GM21381 (cell line): ENCODE measurements around the gene ATG2B.
A peak's percentile ranks its signal among the peaks of the same experiment; 100 is the strongest.

Source experiments
- ATAC-seq: cut with Tn5 transposase; IDR thresholded peaks from one replicate; pipeline ENCODE4 v1.9.1; 2021; ENCODE audit warnings: mild to moderate bottlenecking, moderate library complexity; ENCODE audit not compliant: unreplicated experiment

ATG2B gene, protein sequence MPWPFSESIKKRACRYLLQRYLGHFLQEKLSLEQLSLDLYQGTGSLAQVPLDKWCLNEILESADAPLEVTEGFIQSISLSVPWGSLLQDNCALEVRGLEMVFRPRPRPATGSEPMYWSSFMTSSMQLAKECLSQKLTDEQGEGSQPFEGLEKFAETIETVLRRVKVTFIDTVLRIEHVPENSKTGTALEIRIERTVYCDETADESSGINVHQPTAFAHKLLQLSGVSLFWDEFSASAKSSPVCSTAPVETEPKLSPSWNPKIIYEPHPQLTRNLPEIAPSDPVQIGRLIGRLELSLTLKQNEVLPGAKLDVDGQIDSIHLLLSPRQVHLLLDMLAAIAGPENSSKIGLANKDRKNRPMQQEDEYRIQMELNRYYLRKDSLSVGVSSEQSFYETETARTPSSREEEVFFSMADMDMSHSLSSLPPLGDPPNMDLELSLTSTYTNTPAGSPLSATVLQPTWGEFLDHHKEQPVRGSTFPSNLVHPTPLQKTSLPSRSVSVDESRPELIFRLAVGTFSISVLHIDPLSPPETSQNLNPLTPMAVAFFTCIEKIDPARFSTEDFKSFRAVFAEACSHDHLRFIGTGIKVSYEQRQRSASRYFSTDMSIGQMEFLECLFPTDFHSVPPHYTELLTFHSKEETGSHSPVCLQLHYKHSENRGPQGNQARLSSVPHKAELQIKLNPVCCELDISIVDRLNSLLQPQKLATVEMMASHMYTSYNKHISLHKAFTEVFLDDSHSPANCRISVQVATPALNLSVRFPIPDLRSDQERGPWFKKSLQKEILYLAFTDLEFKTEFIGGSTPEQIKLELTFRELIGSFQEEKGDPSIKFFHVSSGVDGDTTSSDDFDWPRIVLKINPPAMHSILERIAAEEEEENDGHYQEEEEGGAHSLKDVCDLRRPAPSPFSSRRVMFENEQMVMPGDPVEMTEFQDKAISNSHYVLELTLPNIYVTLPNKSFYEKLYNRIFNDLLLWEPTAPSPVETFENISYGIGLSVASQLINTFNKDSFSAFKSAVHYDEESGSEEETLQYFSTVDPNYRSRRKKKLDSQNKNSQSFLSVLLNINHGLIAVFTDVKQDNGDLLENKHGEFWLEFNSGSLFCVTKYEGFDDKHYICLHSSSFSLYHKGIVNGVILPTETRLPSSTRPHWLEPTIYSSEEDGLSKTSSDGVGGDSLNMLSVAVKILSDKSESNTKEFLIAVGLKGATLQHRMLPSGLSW (N-terminal part only)

DNA sequence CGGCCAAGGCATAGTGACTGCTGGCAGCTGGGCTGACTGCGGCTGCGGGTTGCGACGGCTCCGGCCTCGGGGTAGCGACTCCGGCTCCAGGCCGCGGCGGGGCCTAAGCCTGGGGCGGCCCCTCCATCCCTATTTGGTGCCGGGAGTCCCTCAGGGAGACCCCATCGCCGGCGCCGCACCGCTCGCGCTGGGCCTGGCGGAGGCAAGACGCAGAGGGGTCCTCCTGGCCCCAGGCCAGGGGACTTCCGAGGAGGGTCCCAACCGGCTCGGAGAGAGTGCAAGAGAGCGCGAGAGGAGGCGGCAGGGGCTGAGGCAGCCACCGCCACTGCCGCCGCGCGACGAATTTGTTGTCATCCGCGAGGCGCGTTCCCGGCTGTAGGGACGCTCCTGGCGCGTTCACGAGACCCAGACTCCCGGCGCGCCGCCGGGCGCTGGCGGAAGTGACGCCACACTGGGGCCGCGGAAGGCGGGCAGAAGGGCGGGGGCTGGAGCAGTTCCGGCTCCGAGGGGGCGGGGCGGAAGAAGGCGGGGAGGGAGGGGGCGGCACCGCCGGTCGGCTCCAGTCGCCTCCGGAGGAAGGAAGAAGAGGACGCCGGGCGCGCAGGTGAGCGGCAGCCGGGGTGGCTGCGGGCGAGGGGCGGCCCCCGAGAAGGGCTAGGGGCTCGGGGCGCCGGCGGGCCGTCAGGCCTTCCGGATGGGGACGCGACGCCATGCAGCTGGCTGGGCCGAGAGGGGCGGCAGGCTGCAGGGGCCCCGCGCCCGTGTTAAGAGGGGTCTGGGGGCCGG, at the start of gene ATG2B, which contains the start of gene GSKIP:
Gene ATG2B, minus strand, starts transcription at position 377 of the 786 bp plus-strand sequence. Its CDS starts 365 bp downstream, at position 12.
Gene GSKIP, plus strand, starts transcription at position 562 of the 786 bp plus-strand sequence. CDS start 18,722 bp downstream, outside the sequence.
- peak; percentile 68 for ATAC-seq

DNA sequence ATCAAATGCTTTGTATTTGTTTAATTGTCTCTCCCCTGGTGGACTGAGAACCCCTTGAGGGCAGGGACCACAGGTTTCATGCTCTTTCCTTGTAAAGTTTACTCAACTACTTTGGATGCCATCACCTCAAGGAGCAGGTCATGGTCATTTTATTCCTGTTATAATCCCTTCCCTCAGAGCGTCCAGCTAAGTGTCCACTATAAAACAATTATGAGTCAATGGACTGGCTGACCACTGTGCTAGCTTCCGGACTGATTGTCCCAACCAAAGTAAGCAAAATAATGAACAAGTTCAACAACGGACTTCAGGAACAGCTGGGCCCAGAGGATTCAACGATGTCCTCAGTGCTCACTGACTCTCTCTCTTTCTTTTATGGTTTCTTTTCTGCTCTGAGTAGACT, 47.0 kb upstream of the ATG2B start:
- no peak for ATAC-seq

DNA sequence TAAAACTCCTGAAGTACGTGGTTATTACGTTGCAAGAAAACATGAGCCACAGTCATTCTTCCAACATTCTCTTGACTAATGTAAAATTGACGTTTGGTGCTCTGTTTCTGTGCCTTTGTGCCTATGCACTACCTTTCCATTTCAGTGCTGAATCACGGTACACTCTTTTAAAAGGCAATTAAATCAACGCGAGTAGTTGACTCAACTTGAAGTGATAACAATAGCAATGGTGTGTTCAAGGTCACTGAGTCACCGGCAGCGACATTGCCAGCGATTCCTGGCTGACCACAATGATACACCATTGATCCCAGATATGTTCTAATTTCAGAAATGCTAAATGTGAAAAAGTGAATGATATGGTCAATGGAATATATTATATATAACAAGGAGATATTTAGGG, 46.6 kb upstream of the ATG2B start:
- ATAC-seq = no peak

DNA sequence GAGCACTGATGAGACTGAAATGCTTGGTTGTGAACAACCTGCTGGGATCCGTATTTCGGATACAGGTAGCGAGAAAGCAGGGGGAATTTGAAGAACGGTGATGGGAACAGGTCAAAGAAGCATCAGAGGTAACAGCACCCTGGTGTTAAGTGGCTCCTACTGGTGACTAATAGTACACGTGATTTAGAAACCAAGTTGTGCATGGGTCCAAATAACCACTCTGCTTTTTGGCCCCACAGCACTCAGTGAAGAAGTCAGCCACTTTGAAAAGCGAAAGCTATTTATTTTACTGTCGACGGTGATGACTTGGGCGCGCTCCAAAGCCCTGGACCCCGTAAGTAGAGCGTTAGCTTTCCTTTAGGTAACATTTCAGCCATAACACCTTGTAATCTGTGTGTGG, 45.5 kb upstream of the ATG2B start:
- no peak for ATAC-seq

- ATAC-seq = no peak
Measured at GRCh38 chr14:96407935-96408570, 44.9 kb upstream of the ATG2B start.

GRCh38 chr14:96405677-96406076, 42.5 kb upstream of the ATG2B start:
- ATAC-seq = no peak

GRCh38 chr14:96403409-96403808, 40.3 kb upstream of the ATG2B start:
- no peak for ATAC-seq

GRCh38 chr14:96400495-96400894, 37.4 kb upstream of the ATG2B start:
- no peak for ATAC-seq

DNA sequence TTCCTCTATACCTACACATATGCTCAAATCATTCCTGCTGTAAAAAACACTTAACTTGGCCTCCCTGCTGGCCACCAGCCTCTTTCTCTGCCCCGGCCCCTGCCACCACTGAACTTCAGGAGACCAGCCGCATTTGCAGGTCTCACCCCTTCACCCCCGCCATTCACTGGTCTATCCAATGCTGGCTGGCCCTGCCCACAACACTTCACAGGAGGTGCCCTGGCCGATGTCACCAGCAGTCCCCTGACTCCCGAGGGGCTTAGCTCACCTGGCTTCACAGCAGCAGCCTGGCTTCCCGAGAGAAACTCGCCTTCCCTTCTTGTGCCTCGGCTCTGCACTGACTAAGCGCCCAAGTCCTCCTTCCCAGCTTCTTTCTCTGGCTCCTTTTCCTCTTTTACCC, 36.3 kb upstream of the ATG2B start:
- no peak for ATAC-seq

DNA sequence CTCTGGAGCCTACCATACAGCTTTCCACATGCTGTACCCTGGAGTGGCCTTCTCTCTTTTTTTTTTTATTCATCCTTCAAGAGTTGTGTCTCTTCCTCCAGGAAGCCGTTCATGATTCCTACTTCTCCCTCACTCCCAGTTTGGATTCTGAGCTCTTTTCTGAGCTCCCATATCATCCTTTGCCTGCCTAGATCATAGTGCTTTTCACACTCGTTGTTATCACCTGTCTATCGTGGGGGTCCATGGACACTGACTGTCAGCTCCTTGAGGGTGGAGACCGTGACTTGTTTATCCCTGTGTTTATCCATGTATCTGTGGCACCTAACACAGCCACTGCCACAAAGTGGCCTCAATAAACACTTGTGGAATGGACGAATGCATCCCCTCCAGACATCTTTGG, 35.8 kb upstream of the ATG2B start:
- ATAC-seq = no peak

GRCh38 chr14:96398432-96398831, 35.3 kb upstream of the ATG2B start:
- no peak for ATAC-seq

DNA sequence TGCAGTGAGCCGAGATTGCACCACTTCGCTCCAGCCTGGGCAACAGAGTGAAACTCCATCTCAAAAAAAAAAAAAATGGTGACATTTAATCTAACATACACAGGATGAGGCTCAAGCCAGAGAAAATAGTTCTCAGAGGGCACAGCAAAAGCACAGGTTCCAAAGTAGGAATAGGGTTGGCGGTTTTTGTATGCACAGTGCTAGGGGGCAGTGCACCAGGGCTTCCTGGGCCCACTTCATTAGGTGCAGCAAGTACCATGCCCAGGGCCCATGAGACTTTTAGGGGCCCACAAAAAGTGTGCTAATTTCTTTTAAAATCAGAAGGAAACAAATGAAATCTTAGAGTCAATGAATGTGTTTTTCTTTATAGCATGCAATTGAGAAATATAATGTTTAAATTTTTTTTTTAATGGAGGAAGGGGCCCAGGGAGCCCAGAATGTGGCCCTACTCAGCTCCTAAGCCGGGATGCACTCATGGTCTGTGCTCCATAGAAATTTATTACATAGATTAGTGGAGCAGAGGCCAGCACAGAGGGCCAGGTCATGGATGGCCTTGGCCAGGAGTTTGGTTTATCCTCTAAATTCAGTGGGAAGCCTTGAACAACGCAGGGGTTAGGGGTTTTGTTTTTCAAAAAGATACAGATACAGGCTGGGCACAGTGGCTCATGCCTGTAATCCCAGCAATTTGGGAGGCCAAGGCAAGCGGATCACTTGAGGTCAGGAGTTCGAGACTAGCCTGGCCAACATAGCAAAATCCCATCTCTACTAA, 31.1 kb upstream of the ATG2B start:
- no peak for ATAC-seq

- ATAC-seq = no peak
Measured at GRCh38 chr14:96393071-96393691, 30.0 kb upstream of the ATG2B start.

DNA sequence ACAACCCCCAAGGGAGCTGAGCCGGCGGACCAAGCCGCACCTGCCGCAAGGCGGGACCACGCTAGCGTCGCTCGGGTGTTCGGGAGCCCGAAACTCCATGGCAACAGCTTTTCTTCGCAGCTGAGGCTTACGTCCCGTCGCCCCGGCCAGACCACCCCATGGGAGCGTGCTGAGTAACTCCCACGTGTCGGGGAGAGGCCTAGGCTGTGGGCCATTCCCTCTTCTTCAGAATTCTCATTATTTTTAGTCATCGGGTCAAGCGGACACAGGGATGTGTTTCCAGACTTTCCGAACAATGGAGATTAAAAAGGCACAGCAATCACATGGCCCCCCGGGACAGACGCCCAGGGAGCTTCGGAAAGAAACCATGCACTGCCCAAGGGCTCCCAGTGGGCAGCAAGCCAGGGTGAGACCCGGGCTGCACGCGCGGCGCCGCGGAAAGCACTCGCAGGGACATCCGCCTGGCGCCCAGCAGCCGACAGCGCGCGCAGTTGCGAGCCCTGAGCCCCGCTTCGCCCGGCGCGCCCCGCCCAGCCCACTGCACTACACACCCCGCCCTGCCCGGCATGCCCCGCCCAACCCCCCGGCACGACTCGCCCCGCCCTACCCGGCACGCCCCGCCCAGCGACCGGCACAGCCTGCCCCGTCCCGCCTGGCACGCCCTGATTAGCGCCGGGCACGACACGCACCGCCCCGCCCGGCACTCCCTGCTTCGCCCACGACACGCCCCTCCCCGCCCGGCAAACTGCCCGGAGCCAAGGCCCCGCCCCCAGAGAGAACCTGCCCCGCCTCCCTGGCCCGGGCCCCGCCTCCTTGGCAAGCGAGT, 28.4 kb upstream of the ATG2B start:
- peak; percentile 85 for ATAC-seq

DNA sequence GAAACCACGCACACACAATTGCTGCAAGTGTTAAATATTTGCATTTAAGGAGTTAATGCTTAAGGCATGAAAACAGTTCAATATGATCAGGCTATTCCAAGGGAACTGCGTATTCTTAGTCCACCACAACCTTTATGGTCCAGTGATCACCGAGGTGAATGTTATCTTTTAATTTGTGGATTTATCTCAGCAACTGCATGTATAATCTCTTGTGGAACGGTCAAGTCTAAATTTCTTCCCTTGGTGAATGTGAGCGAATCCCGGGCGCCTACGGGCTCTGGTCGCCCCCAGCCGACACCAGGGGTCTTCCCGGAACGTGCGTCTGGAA, 27.8 kb upstream of the ATG2B start:
- no peak for ATAC-seq

- no peak for ATAC-seq
Measured at GRCh38 chr14:96385385-96385784, 22.2 kb upstream of the ATG2B start.

GRCh38 chr14:96384740-96385139, 21.6 kb upstream of the ATG2B start:
- no peak for ATAC-seq

- ATAC-seq = no peak
Measured at GRCh38 chr14:96384053-96384452, 20.9 kb upstream of the ATG2B start.
